K562 (cell line): ENCODE measurements around the gene FRA10AC1. TPM values are rescaled to one million over a fixed set of nuclear protein-coding genes. Genes with fewer than 3 reads are reported as not detected.

Source experiments
- ATAC-seq: fragments of 200-7000 bp; cut with Tn5 transposase; 3 replicates; pipeline ENCODE4 v1.9.1; 2020; ENCODE audit warnings: moderate library complexity
- BruUV-seq: library from RNA; stranded (reverse); fragments of 400-500 nt; replicated peaks from 2 replicates; lab custom pipeline; 2021; lab: Mats Ljungman, UMichigan
- CTCF ChIA-PET: fragments of 300-600 bp; formaldehyde crosslinking; extraction: SDS; loops from one replicate; lab custom pipeline; 2021; ENCODE audit warnings: low intra/inter-chr PET ratio; lab: Yijun Ruan, JAX
- POLR2A ChIA-PET: fragments of 300-600, 350-650 bp; sonication (Branson Sonifier 250); formaldehyde crosslinking; extraction: SDS; loops from one replicate; lab custom pipeline; 2021; ENCODE audit warnings: antibody characterized with exemption, inconsistent platforms; lab: Yijun Ruan, JAX
- DNase-seq, 4 experiments: peaks; one replicate each; pipeline versions ENCODE4 v3.0.0 to v3.0.0-alpha.2; 2011 to 2018; ENCODE audit warnings: low spot score in 3 of 4, mixed read lengths in 3 of 4; ENCODE audit errors: extremely low read depth in 1 of 4
- FAIRE-seq: peaks from 2 replicates; lab custom pipeline; 2011; peaks lifted over from hg19 to GRCh38; lab: Jason Lieb, UNC
- H2AFZ ChIP-seq: 2 replicates; pipeline ENCODE4 v1.6.0; 2011; ENCODE audit warnings: low read depth, low read length, control low read depth, inconsistent platforms
- H3K27ac ChIP-seq: fragments of 200-600 bp; 3 replicates; pipeline ENCODE4 v1.8.0; 2011; ENCODE audit warnings: low read depth, mild to moderate bottlenecking, control low read depth, inconsistent platforms, low read length, moderate library complexity, mixed read lengths; ENCODE audit errors: extremely low read depth
- H3K27me3 ChIP-seq, 2 experiments: fragments of 300-600 bp in 1 of 2; 2 replicates in 1 of 2; 3 replicates in 1 of 2; pipeline versions ENCODE4 v1.6.0 to v1.8.0; 2011; ENCODE audit warnings: inconsistent platforms in 2 of 2, low read length in 2 of 2, mild to moderate bottlenecking in 1 of 2, mixed read lengths in 1 of 2, moderate library complexity in 1 of 2; ENCODE audit not compliant: control insufficient read depth in 2 of 2, insufficient read depth in 2 of 2
- H3K36me3 ChIP-seq: fragments of 300-600 bp; 3 replicates; pipeline ENCODE4 v1.8.0; 2011; ENCODE audit warnings: mild to moderate bottlenecking, low read length, inconsistent platforms; ENCODE audit not compliant: control insufficient read depth, insufficient read depth
- H3K4me1 ChIP-seq, 2 experiments: fragments of 200-600 bp in 1 of 2; replicated peaks in 1 of 2; 2 replicates in 1 of 2; 3 replicates in 1 of 2; pipeline versions ENCODE4 v1.5.1 to v1.8.0; 2011; ENCODE audit warnings: inconsistent platforms in 2 of 2, low read length in 2 of 2, mild to moderate bottlenecking in 1 of 2, mixed read lengths in 1 of 2, moderate library complexity in 1 of 2; ENCODE audit not compliant: control insufficient read depth in 2 of 2, insufficient read depth in 2 of 2
- H3K4me2 ChIP-seq: 2 replicates; pipeline ENCODE4 v1.6.1; 2011; ENCODE audit warnings: low read length, control low read depth, inconsistent platforms, mixed read lengths; ENCODE audit not compliant: insufficient read depth
- H3K4me3 ChIP-seq: fragments of 200-600 bp; sonication (generic), shearing (Covaris generic); 2 replicates; pipeline ENCODE4 v1.5.1; 2016; ENCODE audit warnings: control low read depth, inconsistent platforms
- H3K79me2 ChIP-seq: fragments of 200-600 bp; 3 replicates; pipeline ENCODE4 v1.8.0; 2011; ENCODE audit warnings: low read length, inconsistent platforms; ENCODE audit not compliant: control insufficient read depth, insufficient read depth
- H3K9ac ChIP-seq, 2 experiments: 2 replicates each; pipeline versions ENCODE4 v1.6.0 to v1.6.1; 2011; ENCODE audit warnings: low read depth in 2 of 2, low read length in 2 of 2, control low read depth in 1 of 2, inconsistent platforms in 1 of 2, mild to moderate bottlenecking in 1 of 2, mixed read lengths in 1 of 2; ENCODE audit not compliant: insufficient read depth in 1 of 2
- H3K9me1 ChIP-seq: one replicate; pipeline ENCODE4 v1.6.0; 2011; ENCODE audit warnings: inconsistent platforms, mild to moderate bottlenecking, low read length, moderate library complexity; ENCODE audit not compliant: control insufficient read depth, insufficient read depth
- H3K9me3 ChIP-seq: replicated peaks from 2 replicates; pipeline ENCODE4 v1.5.1; 2011; ENCODE audit warnings: low read depth, low read length, inconsistent platforms; ENCODE audit not compliant: control insufficient read depth, insufficient read depth
- H4K20me1 ChIP-seq: replicated peaks from 2 replicates; pipeline ENCODE4 v1.6.1; 2011; ENCODE audit warnings: low read length, inconsistent platforms, mixed read lengths; ENCODE audit not compliant: control insufficient read depth, insufficient read depth
- EGR1 ChIP-seq: fragments of 450-650 bp; conservative IDR thresholded peaks from 2 replicates; pipeline ENCODE4 v1.6.1; 2017; ENCODE audit warnings: mild to moderate bottlenecking
- FOXA1 ChIP-seq: fragments of 450-650 bp; IDR thresholded peaks from 2 replicates; pipeline ENCODE4 v1.6.1; 2016; ENCODE audit warnings: mild to moderate bottlenecking, borderline replicate concordance
- HDAC1 ChIP-seq, 2 experiments: fragments of 450-650 bp; IDR thresholded peaks; 2 replicates each; pipeline ENCODE4 v1.6.1; 2016 to 2017; ENCODE audit warnings: inconsistent platforms in 1 of 2, mild to moderate bottlenecking in 1 of 2, moderate library complexity in 1 of 2
- MIER1 ChIP-seq: fragments of 450-650 bp; IDR thresholded peaks from 2 replicates; pipeline ENCODE4 v1.6.1; 2016; ENCODE audit warnings: antibody characterized with exemption, mild to moderate bottlenecking, low read depth
- PYGO2 ChIP-seq: fragments of 450-650 bp; IDR thresholded peaks from 2 replicates; pipeline ENCODE4 v1.6.1; 2016; ENCODE audit warnings: mild to moderate bottlenecking, missing genetic modification characterization, moderate library complexity, missing compliant biosample characterization
- SETDB1 ChIP-seq: IDR thresholded peaks from one replicate; pipeline ENCODE4 v1.6.1; 2012; ENCODE audit warnings: low read length, control low read depth, inconsistent platforms
- SNIP1 ChIP-seq: fragments of 450-650 bp; IDR thresholded peaks from 2 replicates; pipeline ENCODE4 v1.7.1; 2017; ENCODE audit warnings: low read depth, mild to moderate bottlenecking
- ZBED1 ChIP-seq: IDR thresholded peaks from 2 replicates; pipeline ENCODE4 v1.6.1; 2014
- ZNF146 ChIP-seq: IDR thresholded peaks from one replicate; pipeline ENCODE4 v1.6.1; 2018; ENCODE audit warnings: missing compliant biosample characterization; ENCODE audit not compliant: unreplicated experiment
- ZNF217 ChIP-seq: sonication (generic); formaldehyde crosslinking; IDR thresholded peaks from 2 replicates; pipeline ENCODE4 v1.8.0; 2022; ENCODE audit warnings: mild to moderate bottlenecking, missing genetic modification reagents
- ZNF239 ChIP-seq: fragments of 250-450 bp; sonication (Bioruptor Pico); IDR thresholded peaks from 2 replicates; pipeline ENCODE4 v1.4.0; 2020; ENCODE audit warnings: mild to moderate bottlenecking
- ZNF644 ChIP-seq: fragments of 200-800 bp; sonication (Bioruptor generic); IDR thresholded peaks from 2 replicates; pipeline ENCODE4 v1.6.1; 2016; ENCODE audit warnings: low read depth, missing genetic modification characterization, missing compliant biosample characterization
- WGBS: fragments of 100-300 bp; shearing (Covaris generic); methylation state at CpG from one replicate; pipeline ENCODE4 v1.1.6; 2016; ENCODE audit warnings: low coverage, mixed read lengths; ENCODE audit not compliant: insufficient coverage; ENCODE audit errors: missing lambda C conversion rate; 5-methylcytosine and 5-hydroxymethylcytosine counted together
- in situ Hi-C: fragments of 300-500 bp; cut with MboI; formaldehyde crosslinking; loops from 4 replicates; pipeline ENCODE4 v1.15.0; 2018; ENCODE audit warnings: inconsistent platforms, mixed read lengths
- intact Hi-C: fragments of 100-400 bp; cut with micrococcal nuclease; formaldehyde crosslinking; loops from 2 replicates; pipeline ENCODE4 v1.14.2; 2022
- polyA plus RNA-seq, 8 experiments: library from polyadenylated mRNA; depleted of rRNA in 4 of 8; stranded (reverse) in 5 of 8; unstranded in 3 of 8; fragments of >200 nt; fragmentation: Nextera tagmentation in 2 of 8; fragmentation: Illumina TruSeq in 1 of 8; extraction: Ambion mirVana in 2 of 8; extraction: Trizol in 1 of 8; gene quantifications; 2 replicates each; pipeline versions ENCODE4 v1.2.1 to v1.2.3, GENCODE V29; 2011 to 2014; ENCODE audit warnings: inconsistent platforms in 1 of 8, missing spikeins in 1 of 8
- total RNA-seq, 7 experiments: library from RNA; depleted of rRNA in 6 of 7; stranded (reverse); fragments of >200 nt in 6 of 7; fragmentation: Illumina TruSeq in 2 of 7; extraction: Trizol in 2 of 7; gene quantifications; 2 replicates each; pipeline versions ENCODE4 v1.2.1 to v1.2.3, GENCODE V29; 2011 to 2021; ENCODE audit warnings: low replicate concordance in 1 of 7
- TF ChIP-seq, protein P1 (sequence below): fragments of 450-650 bp; IDR thresholded peaks from 2 replicates; pipeline ENCODE4 v1.6.1; 2016
- TF ChIP-seq, protein P2 (sequence below): fragments of 450-650 bp; IDR thresholded peaks from 2 replicates; pipeline ENCODE4 v1.7.0; 2016; ENCODE audit warnings: borderline replicate concordance
- TF ChIP-seq, protein P3 (sequence below), 2 experiments: fragments of 450-650 bp in 1 of 2; sonication (generic) in 1 of 2; formaldehyde crosslinking; conservative IDR thresholded peaks; 2 replicates each; pipeline versions ENCODE4 v1.4.0 to v1.8.1; 2020 to 2022; ENCODE audit warnings: mild to moderate bottlenecking in 1 of 2, missing genetic modification reagents in 1 of 2
- TF ChIP-seq, protein P4 (sequence below): fragments of 200-800 bp; sonication (Bioruptor generic); IDR thresholded peaks from 2 replicates; pipeline ENCODE4 v1.6.1; 2017; ENCODE audit warnings: missing genetic modification characterization, missing compliant biosample characterization

The FRA10AC1 gene
- total and polyA plus RNA-seq, 9 of the 15 experiments (the other 6 are each of a cell fraction or from before 2014, with no cell fraction given): 4.4 to 11.8 (median 8.0) TPM

DNA sequence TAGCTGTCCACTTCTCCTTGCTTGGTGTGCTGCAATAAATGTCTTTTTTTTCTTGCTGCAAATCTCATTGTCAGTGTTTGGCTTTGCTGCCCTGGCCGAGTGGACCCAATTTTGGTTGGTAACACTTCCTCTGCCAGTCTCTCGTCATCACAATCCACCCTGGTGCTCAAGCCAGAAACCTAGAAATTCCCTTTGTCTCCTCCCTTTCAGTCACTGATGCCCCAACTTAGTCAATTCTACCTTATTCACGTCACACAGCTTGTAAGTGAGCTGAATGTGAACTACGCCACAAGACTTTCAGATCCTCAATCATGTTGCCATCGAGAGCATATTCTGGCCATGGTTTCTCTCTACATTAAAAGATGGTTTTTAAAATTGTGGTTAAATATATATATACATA lies 13.0 kb upstream of the FRA10AC1 start (continued):
- TF ChIP-seq, protein P1, sequence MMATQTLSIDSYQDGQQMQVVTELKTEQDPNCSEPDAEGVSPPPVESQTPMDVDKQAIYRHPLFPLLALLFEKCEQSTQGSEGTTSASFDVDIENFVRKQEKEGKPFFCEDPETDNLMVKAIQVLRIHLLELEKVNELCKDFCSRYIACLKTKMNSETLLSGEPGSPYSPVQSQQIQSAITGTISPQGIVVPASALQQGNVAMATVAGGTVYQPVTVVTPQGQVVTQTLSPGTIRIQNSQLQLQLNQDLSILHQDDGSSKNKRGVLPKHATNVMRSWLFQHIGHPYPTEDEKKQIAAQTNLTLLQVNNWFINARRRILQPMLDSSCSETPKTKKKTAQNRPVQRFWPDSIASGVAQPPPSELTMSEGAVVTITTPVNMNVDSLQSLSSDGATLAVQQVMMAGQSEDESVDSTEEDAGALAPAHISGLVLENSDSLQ: no peak
- no peak for TF ChIP-seq FOXA1
- TF ChIP-seq SNIP1: no peak
- no peak for TF ChIP-seq PYGO2 (tag)
- TF ChIP-seq EGR1: no peak
- TF ChIP-seq ZNF146 (CRISPR knock-in tag): no peak

DNA sequence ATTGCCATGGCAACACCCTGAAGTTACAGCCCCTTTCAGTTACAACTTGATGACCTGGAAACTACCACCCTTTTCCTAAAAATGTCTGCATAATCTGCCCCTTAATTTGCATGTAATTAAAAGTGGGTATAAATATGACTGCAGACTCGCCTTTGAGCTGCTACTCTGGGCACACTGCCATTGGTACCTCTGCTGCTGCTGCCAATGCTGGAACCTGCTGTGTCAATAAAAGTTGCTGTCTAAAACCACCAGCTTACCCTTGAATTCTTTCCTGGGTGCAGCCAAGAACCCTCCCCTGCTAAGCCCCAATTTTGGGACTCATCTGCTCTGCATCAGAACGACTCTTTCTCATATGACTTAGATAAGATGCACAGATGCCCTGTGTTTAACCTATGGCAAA lies 10.2 kb upstream of the FRA10AC1 start:
- Histone ChIP-seq H3K4me3 (no peak overlapping the region), H3K4me1 (no peaks in the 10 kb centered on the region), H4K20me1 (no peaks in the 10 kb centered on the region), H3K79me2 (no peaks in the 10 kb centered on the region), H3K36me3 (no peaks in the 10 kb centered on the region), H3K9me1 (no peaks in the 10 kb centered on the region)
- BruUV-seq: no TSS peak
- intact Hi-C loops: no loop called here
- POLR2A ChIA-PET: no interaction called here
- no peak for ATAC-seq
- no peak for DNase-seq
- TF ChIP-seq, protein P2, sequence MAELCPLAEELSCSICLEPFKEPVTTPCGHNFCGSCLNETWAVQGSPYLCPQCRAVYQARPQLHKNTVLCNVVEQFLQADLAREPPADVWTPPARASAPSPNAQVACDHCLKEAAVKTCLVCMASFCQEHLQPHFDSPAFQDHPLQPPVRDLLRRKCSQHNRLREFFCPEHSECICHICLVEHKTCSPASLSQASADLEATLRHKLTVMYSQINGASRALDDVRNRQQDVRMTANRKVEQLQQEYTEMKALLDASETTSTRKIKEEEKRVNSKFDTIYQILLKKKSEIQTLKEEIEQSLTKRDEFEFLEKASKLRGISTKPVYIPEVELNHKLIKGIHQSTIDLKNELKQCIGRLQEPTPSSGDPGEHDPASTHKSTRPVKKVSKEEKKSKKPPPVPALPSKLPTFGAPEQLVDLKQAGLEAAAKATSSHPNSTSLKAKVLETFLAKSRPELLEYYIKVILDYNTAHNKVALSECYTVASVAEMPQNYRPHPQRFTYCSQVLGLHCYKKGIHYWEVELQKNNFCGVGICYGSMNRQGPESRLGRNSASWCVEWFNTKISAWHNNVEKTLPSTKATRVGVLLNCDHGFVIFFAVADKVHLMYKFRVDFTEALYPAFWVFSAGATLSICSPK: no peak
- TF ChIP-seq ZNF217 (CRISPR knock-in tag) (no peak), SETDB1 (no peak), ZNF644 (tag) (no peak), MIER1 (no peak), ZNF239 (CRISPR knock-in tag) (no peak), HDAC1 (IDR thresholded peaks at IDR 0.05) (no peak), EGR1 (no peak), ZBED1 (no peak)
- TF ChIP-seq, protein P3, sequence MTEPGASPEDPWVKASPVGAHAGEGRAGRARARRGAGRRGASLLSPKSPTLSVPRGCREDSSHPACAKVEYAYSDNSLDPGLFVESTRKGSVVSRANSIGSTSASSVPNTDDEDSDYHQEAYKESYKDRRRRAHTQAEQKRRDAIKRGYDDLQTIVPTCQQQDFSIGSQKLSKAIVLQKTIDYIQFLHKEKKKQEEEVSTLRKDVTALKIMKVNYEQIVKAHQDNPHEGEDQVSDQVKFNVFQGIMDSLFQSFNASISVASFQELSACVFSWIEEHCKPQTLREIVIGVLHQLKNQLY (CRISPR knock-in tag; conservative IDR thresholded peaks at IDR 0.05): no peak
- TF ChIP-seq, protein P4, sequence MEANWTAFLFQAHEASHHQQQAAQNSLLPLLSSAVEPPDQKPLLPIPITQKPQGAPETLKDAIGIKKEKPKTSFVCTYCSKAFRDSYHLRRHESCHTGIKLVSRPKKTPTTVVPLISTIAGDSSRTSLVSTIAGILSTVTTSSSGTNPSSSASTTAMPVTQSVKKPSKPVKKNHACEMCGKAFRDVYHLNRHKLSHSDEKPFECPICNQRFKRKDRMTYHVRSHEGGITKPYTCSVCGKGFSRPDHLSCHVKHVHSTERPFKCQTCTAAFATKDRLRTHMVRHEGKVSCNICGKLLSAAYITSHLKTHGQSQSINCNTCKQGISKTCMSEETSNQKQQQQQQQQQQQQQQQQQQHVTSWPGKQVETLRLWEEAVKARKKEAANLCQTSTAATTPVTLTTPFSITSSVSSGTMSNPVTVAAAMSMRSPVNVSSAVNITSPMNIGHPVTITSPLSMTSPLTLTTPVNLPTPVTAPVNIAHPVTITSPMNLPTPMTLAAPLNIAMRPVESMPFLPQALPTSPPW (CRISPR knock-in tag): no peak
- TF ChIP-seq, all 486 proteins: peak for 0
- in situ Hi-C loops: no loop called here
- no peak overlapping the region for H3K9ac ChIP-seq
- no peak for FAIRE-seq
- 0% methylated on average over 2 of the region's 2 CpGs for WGBS
- no peak overlapping the region for H3K4me2 ChIP-seq
- no peak overlapping the region for H2AFZ ChIP-seq
- H3K27ac ChIP-seq: no peak overlapping the region
- no peaks in the 10 kb centered on the region for H3K9me3 ChIP-seq
- CTCF ChIA-PET: no interaction called here
- H3K27me3 ChIP-seq: peaks cover 0 to 3% of the 10 kb centered on the region in 2 experiments; a peak in 1 of 5 replicates
